ENCODE data around the gene ZNF180. TPM values are rescaled to one million over a fixed set of nuclear protein-coding genes. Genes with fewer than 3 reads are reported as not detected.
"Not testable (repeated sequence)": the region's sequence is repeated elsewhere in the genome, so short reads cannot be mapped to it uniquely, and the experiment has no call there.

The ZNF180 gene
- polyA plus RNA-seq (2013, experiment 1 of 2), result 8.5 TPM
- 8.6 TPM for polyA plus RNA-seq (2013, experiment 2 of 2)

DNA sequence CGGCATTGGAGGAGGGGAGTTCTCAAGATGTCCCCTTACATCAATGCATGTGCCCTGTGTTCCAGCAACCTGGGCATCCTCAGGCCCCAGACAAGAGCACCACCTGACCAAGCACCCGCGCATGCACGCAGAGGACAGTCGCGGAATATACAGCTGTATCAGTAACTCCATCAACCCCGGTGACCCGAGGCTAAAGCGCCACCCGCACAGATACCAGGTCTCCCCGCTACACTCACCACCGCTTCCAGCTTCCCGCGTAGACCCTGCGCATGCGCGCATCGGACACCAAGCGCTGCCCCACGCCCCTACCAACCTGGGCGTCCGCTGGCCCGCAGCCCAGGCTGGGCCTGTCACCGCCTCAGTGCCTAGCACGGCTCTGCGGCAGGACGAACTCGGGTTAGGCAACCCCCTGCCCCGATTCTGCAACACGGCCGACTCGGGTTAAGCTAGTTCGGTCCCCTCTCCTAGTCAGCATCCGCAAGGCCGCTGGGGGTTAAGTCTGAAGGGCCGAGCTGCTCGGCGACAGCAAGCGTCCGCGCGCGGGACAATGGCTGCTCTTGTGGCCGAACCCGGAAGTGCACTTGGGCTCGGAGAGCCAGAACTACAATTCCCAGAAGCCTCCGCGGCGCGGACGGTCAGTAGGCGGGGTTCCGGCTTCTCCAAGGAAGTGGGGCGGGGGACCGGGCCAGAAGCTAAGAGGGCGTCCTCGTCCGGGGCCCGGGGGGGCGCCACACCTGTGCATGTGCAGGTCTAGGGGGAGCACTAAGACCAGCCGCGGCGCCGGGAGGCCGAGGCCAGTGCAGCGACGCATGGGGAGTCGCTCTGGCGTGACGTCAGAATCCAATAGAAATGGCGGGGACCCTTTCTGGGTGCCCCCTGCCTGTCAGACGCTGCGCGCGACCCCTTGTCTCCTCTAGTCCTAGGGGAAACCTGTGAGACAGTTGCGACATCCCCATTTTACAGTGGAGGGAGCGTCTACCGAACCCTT lies at the start of gene ZNF180:
Gene ZNF180 (minus strand): TSS at position 561 of the 988 bp plus-strand sequence. CDS start 3,188 bp downstream, outside the sequence.
- no peaks in the 10 kb centered on the region for H3K27me3 ChIP-seq (ENCODE audit: insufficient read depth, low read length)
- WGBS, result under 1% methylated on average over 75 of the region's 78 CpGs
- peak within 1 kb of the TSS; percentile 79 for H3K9ac ChIP-seq (ENCODE audit: low read depth, low read length)
- peak within 1 kb of the TSS; percentile 85 for H3K4me3 ChIP-seq (ENCODE audit: low read length)
- peak within 1 kb of the TSS; percentile 66 for H3K27ac ChIP-seq (ENCODE audit: low read depth, low read length)
- peaks cover 6% of the 10 kb centered on the region; the same call in 1 of the 2 replicates for H3K4me1 ChIP-seq (ENCODE audit: insufficient read depth, low read length)
- H3K36me3 ChIP-seq (ENCODE audit: insufficient read depth, low read length), result peaks cover 26% of the 10 kb centered on the region
- H3K9me3 ChIP-seq (ENCODE audit: insufficient read depth, low read depth, low read length), result peaks cover 34% of the 10 kb centered on the region

GRCh38 chr19:44549507-44549906 lies 49.2 kb upstream of the ZNF180 start:
- Histone ChIP-seq H3K36me3 (ENCODE audit: insufficient read depth, low read length) (no peaks in the 10 kb centered on the region), H3K27ac (ENCODE audit: low read depth, low read length) (no peak overlapping the region), H3K9ac (ENCODE audit: low read depth, low read length) (no peak overlapping the region), H3K4me1 (ENCODE audit: insufficient read depth, low read length) (no peaks in the 10 kb centered on the region), H3K9me3 (ENCODE audit: insufficient read depth, low read depth, low read length) (no peaks in the 10 kb centered on the region), H3K4me3 (ENCODE audit: low read length) (no peak overlapping the region), H3K27me3 (ENCODE audit: insufficient read depth, low read length) (no peaks in the 10 kb centered on the region)
- WGBS, result 92% methylated on average over 3 of the region's 3 CpGs

DNA sequence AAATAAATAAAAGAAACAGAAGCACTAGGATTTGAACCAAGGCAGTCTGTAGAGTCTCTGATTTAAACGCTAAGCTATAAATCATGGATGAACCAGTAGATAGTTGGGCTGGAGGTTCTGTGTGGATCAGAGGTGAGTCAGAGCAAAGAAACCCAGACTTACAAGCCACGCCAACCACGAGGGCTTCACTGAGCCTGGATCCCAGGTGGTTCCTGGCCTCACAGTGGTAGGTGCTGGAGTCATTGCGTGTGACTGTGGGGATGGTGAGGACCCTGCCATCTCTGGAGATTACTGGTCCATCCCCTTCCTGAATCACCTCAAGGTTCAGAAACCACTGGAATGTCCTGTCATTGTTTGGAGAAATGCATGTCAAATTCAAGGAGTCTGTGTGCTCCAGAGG lies 48.4 kb upstream of the ZNF180 start:
- Histone ChIP-seq H3K27ac (ENCODE audit: low read depth, low read length) (no peak overlapping the region), H3K9ac (ENCODE audit: low read depth, low read length) (no peak overlapping the region), H3K4me3 (ENCODE audit: low read length) (no peak overlapping the region), H3K4me1 (ENCODE audit: insufficient read depth, low read length) (no peaks in the 10 kb centered on the region), H3K27me3 (ENCODE audit: insufficient read depth, low read length) (no peaks in the 10 kb centered on the region), H3K36me3 (ENCODE audit: insufficient read depth, low read length) (no peaks in the 10 kb centered on the region), H3K9me3 (ENCODE audit: insufficient read depth, low read depth, low read length) (no peaks in the 10 kb centered on the region)
- 72% methylated on average over 4 of the region's 4 CpGs for WGBS

- no peak overlapping the region for H3K4me3 ChIP-seq (ENCODE audit: low read length)
- WGBS, result 62% methylated on average over 2 of the region's 2 CpGs
- no peak overlapping the region for H3K27ac ChIP-seq (ENCODE audit: low read depth, low read length)
- no peaks in the 10 kb centered on the region for H3K4me1 ChIP-seq (ENCODE audit: insufficient read depth, low read length)
- H3K27me3 ChIP-seq (ENCODE audit: insufficient read depth, low read length), result no peaks in the 10 kb centered on the region; the same call in 1 of the 2 replicates
- no peaks in the 10 kb centered on the region for H3K36me3 ChIP-seq (ENCODE audit: insufficient read depth, low read length)
- no peaks in the 10 kb centered on the region for H3K9me3 ChIP-seq (ENCODE audit: insufficient read depth, low read depth, low read length)
- H3K9ac ChIP-seq (ENCODE audit: low read depth, low read length), result no peak overlapping the region
Observed at GRCh38 chr19:44544031-44544430, 43.7 kb upstream of the ZNF180 start.

DNA sequence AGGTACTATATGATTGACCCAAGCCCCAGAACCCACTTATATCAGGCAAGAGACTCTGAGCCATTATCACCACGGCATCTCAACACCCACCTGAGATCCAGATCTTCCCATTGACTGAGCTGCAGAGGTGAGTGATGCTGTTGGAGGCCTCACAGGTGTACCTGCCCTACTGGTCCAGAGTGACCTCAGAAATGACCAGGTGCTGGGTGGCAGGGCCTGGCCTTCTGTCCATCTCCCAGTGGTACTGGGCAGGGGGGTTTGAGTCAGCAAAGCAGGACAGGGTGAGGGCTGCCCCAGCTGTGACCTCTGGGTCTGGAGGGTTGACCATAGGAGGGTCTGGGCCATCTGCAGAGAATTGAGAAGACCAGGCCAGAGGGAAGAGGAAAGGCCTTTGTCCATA lies 42.3 kb upstream of the ZNF180 start:
- Histone ChIP-seq H3K9ac (ENCODE audit: low read depth, low read length) (no peak overlapping the region), H3K4me3 (ENCODE audit: low read length) (no peak overlapping the region), H3K27ac (ENCODE audit: low read depth, low read length) (no peak overlapping the region), H3K4me1 (ENCODE audit: insufficient read depth, low read length) (no peaks in the 10 kb centered on the region), H3K36me3 (ENCODE audit: insufficient read depth, low read length) (no peaks in the 10 kb centered on the region), H3K27me3 (ENCODE audit: insufficient read depth, low read length) (no peaks in the 10 kb centered on the region; the same call in 1 of the 2 replicates), H3K9me3 (ENCODE audit: insufficient read depth, low read depth, low read length) (no peaks in the 10 kb centered on the region)
- 50% methylated on average over 1 of the region's 1 CpG for WGBS

DNA sequence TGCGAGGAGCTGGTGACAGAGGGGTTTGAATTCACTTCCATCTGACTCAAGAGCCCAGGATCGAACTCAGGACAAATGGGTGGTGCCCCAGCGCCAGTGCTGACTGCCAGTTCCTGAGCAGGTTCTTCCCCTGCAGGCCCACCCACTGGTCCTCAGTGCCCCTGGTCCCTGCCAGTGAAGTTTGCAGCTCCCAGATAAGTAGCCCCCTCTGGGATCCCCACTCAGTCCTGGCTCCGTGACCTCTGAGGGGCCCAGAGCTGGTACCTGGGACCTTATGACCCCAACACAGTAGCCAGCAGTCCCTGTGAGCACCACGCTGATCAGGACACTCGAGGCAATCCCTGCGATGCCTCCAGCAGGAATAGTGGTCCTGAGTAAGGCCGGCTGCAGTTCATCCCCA lies 40.4 kb upstream of the ZNF180 start:
- H3K4me1 ChIP-seq (ENCODE audit: insufficient read depth, low read length), result no peaks in the 10 kb centered on the region
- no peak overlapping the region for H3K27ac ChIP-seq (ENCODE audit: low read depth, low read length)
- no peaks in the 10 kb centered on the region; the same call in 1 of the 2 replicates for H3K27me3 ChIP-seq (ENCODE audit: insufficient read depth, low read length)
- no peaks in the 10 kb centered on the region for H3K36me3 ChIP-seq (ENCODE audit: insufficient read depth, low read length)
- WGBS, result 72% methylated on average over 8 of the region's 8 CpGs
- H3K9me3 ChIP-seq (ENCODE audit: insufficient read depth, low read depth, low read length), result peaks cover 3% of the 10 kb centered on the region; the same call in 1 of the 2 replicates
- no peak overlapping the region for H3K9ac ChIP-seq (ENCODE audit: low read depth, low read length)
- H3K4me3 ChIP-seq (ENCODE audit: low read length), result no peak overlapping the region

DNA sequence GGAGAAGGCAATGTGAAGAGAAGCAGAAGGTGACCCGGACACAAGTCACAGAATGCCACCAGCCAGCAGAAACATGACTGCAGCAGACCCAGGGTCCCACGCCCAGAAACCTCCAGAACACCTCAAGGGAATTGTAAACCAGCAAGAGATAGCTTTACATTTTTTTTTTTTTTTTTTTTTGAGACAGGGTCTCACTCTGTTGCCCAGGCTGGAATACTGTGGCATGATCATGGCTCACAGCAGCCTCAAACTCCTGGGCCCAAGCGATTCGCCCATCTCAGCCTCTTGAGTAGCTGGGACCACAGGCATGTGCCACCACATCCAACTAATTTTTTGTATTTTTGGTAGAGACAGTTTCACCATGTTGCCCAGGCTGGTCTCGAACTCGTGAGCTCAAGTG lies 39.7 kb upstream of the ZNF180 start:
- WGBS, result 77% methylated on average over 6 of the region's 6 CpGs
- Histone ChIP-seq H3K9ac (ENCODE audit: low read depth, low read length) (no peak overlapping the region), H3K27me3 (ENCODE audit: insufficient read depth, low read length) (no peaks in the 10 kb centered on the region; the same call in 1 of the 2 replicates), H3K36me3 (ENCODE audit: insufficient read depth, low read length) (no peaks in the 10 kb centered on the region), H3K4me3 (ENCODE audit: low read length) (no peak overlapping the region), H3K9me3 (ENCODE audit: insufficient read depth, low read depth, low read length) (peaks cover 5% of the 10 kb centered on the region; the same call in 1 of the 2 replicates), H3K4me1 (ENCODE audit: insufficient read depth, low read length) (no peaks in the 10 kb centered on the region), H3K27ac (ENCODE audit: low read depth, low read length) (no peak overlapping the region)

- H3K4me1 ChIP-seq (ENCODE audit: insufficient read depth, low read length), result no peaks in the 10 kb centered on the region
- WGBS, result 74% methylated on average over 11 of the region's 11 CpGs
- no peak overlapping the region for H3K27ac ChIP-seq (ENCODE audit: low read depth, low read length)
- no peak overlapping the region for H3K9ac ChIP-seq (ENCODE audit: low read depth, low read length)
- no peaks in the 10 kb centered on the region; the same call in 1 of the 2 replicates for H3K27me3 ChIP-seq (ENCODE audit: insufficient read depth, low read length)
- no peaks in the 10 kb centered on the region for H3K36me3 ChIP-seq (ENCODE audit: insufficient read depth, low read length)
- H3K4me3 ChIP-seq (ENCODE audit: low read length), result no peak overlapping the region
- H3K9me3 ChIP-seq (ENCODE audit: insufficient read depth, low read depth, low read length), result peaks cover 5% of the 10 kb centered on the region; the same call in 1 of the 2 replicates
Observed at GRCh38 chr19:44539236-44539826, 39.0 kb upstream of the ZNF180 start.

GRCh38 chr19:44535361-44535760 lies 35.0 kb upstream of the ZNF180 start:
- 53% methylated on average over 3 of the region's 3 CpGs for WGBS
- not testable (repeated sequence) for H3K9me3 ChIP-seq (ENCODE audit: insufficient read depth, low read depth, low read length)

DNA sequence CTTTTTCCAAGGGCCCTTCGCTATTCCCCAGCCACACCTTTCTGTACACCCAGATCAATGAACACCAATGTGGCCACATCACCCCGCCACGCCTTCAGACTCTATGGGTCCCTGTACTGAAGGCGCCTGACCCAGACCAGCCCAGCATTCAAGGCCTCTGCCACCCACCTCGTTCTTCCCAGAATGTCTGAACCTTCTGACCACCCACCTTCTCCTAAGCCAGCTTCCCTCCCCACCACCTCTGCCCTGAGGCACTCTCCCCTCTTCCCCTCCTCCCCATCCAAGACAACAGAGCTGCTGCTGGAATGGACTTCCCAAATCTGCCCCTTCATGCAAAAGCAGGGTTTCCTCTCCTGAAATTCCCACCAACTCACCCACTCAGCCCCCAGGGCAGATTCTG lies 32.5 kb upstream of the ZNF180 start:
- Histone ChIP-seq H3K4me1 (ENCODE audit: insufficient read depth, low read length) (no peaks in the 10 kb centered on the region), H3K9me3 (ENCODE audit: insufficient read depth, low read depth, low read length) (peaks cover 5% of the 10 kb centered on the region; the same call in 1 of the 2 replicates), H3K4me3 (ENCODE audit: low read length) (no peak overlapping the region), H3K27me3 (ENCODE audit: insufficient read depth, low read length) (no peaks in the 10 kb centered on the region), H3K9ac (ENCODE audit: low read depth, low read length) (no peak overlapping the region), H3K27ac (ENCODE audit: low read depth, low read length) (no peak overlapping the region), H3K36me3 (ENCODE audit: insufficient read depth, low read length) (no peaks in the 10 kb centered on the region)
- 78% methylated on average over 5 of the region's 5 CpGs for WGBS

More at GRCh38 chr19:44535361-44535760, 35.0 kb upstream of the ZNF180 start:
- H3K27me3 ChIP-seq (ENCODE audit: insufficient read depth, low read length); H3K9ac ChIP-seq (ENCODE audit: low read depth, low read length); H3K4me3 ChIP-seq (ENCODE audit: low read length); H3K4me1 ChIP-seq (ENCODE audit: insufficient read depth, low read length); H3K27ac ChIP-seq (ENCODE audit: low read depth, low read length); H3K36me3 ChIP-seq (ENCODE audit: insufficient read depth, low read length): not testable (repeated sequence)

GRCh38 chr19:44530777-44531176 lies 30.5 kb upstream of the ZNF180 start:
- H3K4me3 ChIP-seq (ENCODE audit: low read length), result no peak overlapping the region
- no peaks in the 10 kb centered on the region for H3K36me3 ChIP-seq (ENCODE audit: insufficient read depth, low read length)
- 78% methylated on average over 6 of the region's 6 CpGs for WGBS
- H3K27me3 ChIP-seq (ENCODE audit: insufficient read depth, low read length), result no peaks in the 10 kb centered on the region
- H3K4me1 ChIP-seq (ENCODE audit: insufficient read depth, low read length), result no peaks in the 10 kb centered on the region
- H3K9me3 ChIP-seq (ENCODE audit: insufficient read depth, low read depth, low read length), result peaks cover 2% of the 10 kb centered on the region; the same call in 1 of the 2 replicates
- no peak overlapping the region for H3K27ac ChIP-seq (ENCODE audit: low read depth, low read length)
- no peak overlapping the region for H3K9ac ChIP-seq (ENCODE audit: low read depth, low read length)

Measured in HUES64 (cell line).